ENCODE results near the gene KLHL7. TPM values are rescaled to one million over a fixed set of nuclear protein-coding genes. Genes with fewer than 3 reads are reported as not detected.

The KLHL7 gene
- total and polyA plus RNA-seq, 9 of the 15 experiments (the other 6 are each of a cell fraction or from before 2014, with no cell fraction given): 4.2 to 63.1 (median 32.3) TPM

DNA sequence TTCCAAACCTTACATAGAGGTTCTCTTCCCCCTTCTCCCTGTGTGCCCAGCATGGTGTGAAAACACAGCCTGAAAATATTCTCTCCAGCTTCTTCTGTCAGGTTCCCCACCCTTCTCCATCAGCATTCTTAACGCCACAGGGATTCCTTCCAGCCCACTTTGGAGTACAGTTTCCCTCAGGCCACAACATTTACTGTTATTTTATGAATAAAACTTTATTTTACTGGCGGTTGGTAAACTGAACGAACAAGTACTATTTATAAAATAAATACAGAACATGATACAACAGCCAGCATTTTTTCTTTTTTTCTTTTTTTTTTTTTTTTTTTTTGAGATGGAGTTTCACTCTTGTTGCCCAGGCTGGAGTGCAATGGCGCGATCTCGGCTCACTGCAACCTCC, 109.4 kb downstream of the KLHL7 start:
- no peak for TF ChIP-seq CBX1 (IDR thresholded peaks at IDR 0.05; ENCODE audit: low read depth)
- TF ChIP-seq TCF7 (IDR thresholded peaks at IDR 0.05; ENCODE audit: borderline replicate concordance): no peak
- no peak for TF ChIP-seq ZNF507 (tag; conservative IDR thresholded peaks at IDR 0.05)
- TF ChIP-seq ZC3H8 (IDR thresholded peaks at IDR 0.05): no peak
- no peak for TF ChIP-seq NFIC (IDR thresholded peaks at IDR 0.05)
- TF ChIP-seq ESRRB (CRISPR knock-in tag; IDR thresholded peaks at IDR 0.05; ENCODE audit: borderline replicate concordance): no peak
- TF ChIP-seq, protein P1, sequence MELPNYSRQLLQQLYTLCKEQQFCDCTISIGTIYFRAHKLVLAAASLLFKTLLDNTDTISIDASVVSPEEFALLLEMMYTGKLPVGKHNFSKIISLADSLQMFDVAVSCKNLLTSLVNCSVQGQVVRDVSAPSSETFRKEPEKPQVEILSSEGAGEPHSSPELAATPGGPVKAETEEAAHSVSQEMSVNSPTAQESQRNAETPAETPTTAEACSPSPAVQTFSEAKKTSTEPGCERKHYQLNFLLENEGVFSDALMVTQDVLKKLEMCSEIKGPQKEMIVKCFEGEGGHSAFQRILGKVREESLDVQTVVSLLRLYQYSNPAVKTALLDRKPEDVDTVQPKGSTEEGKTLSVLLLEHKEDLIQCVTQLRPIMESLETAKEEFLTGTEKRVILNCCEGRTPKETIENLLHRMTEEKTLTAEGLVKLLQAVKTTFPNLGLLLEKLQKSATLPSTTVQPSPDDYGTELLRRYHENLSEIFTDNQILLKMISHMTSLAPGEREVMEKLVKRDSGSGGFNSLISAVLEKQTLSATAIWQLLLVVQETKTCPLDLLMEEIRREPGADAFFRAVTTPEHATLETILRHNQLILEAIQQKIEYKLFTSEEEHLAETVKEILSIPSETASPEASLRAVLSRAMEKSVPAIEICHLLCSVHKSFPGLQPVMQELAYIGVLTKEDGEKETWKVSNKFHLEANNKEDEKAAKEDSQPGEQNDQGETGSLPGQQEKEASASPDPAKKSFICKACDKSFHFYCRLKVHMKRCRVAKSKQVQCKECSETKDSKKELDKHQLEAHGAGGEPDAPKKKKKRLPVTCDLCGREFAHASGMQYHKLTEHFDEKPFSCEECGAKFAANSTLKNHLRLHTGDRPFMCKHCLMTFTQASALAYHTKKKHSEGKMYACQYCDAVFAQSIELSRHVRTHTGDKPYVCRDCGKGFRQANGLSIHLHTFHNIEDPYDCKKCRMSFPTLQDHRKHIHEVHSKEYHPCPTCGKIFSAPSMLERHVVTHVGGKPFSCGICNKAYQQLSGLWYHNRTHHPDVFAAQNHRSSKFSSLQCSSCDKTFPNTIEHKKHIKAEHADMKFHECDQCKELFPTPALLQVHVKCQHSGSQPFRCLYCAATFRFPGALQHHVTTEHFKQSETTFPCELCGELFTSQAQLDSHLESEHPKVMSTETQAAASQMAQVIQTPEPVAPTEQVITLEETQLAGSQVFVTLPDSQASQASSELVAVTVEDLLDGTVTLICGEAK (IDR thresholded peaks at IDR 0.05): peak; percentile 74
- TF ChIP-seq, protein P1 (CRISPR knock-in tag; IDR thresholded peaks at IDR 0.05): peak; percentile 69; the same call in 1 of the 2 replicates
- ChIA-PET CTCF (ENCODE audit: low intra/inter-chr PET ratio) (no interaction called here), POLR2A (interaction anchor here (0.8 to 1.7 kb wide), 4 partner anchors 8 to 1424 kb away, joined by 3 to 5 read pairs (median 4); no protein-coding TSS in a partner anchor)
- Histone ChIP-seq H3K4me2 (ENCODE audit: insufficient read depth, low read length) (no peak overlapping the region), H3K4me1 (replicated peaks in 1 of 2; ENCODE audit: control insufficient read depth in 2 of 2, insufficient read depth in 2 of 2, low read length in 2 of 2) (peaks cover 0 to 3% of the 10 kb centered on the region in 2 experiments; a peak in 1 of 5 replicates), H3K9me1 (ENCODE audit: control insufficient read depth, insufficient read depth, low read length) (no peaks in the 10 kb centered on the region), H3K27me3 (ENCODE audit: control insufficient read depth in 2 of 2, insufficient read depth in 2 of 2, low read length in 2 of 2) (no peaks in the 10 kb centered on the region), H3K79me2 (ENCODE audit: control insufficient read depth, insufficient read depth, low read length) (no peaks in the 10 kb centered on the region), H3K4me3 (no peak overlapping the region), H3K27ac (ENCODE audit: extremely low read depth, low read depth, low read length) (no peak overlapping the region), H3K9ac (ENCODE audit: insufficient read depth in 1 of 2, low read depth in 2 of 2, low read length in 2 of 2) (no peak overlapping the region), H4K20me1 (replicated peaks; ENCODE audit: control insufficient read depth, insufficient read depth, low read length) (no peaks in the 10 kb centered on the region), H2AFZ (ENCODE audit: low read depth, low read length) (no peak overlapping the region), H3K9me3 (replicated peaks; ENCODE audit: control insufficient read depth, insufficient read depth, low read depth, low read length) (no peaks in the 10 kb centered on the region), H3K36me3 (ENCODE audit: control insufficient read depth, insufficient read depth, low read length) (no peaks in the 10 kb centered on the region)
- intact Hi-C loops (cut with micrococcal nuclease): no loop called here
- in situ Hi-C loops (cut with MboI): no loop called here
- DNase-seq (ENCODE audit: extremely low read depth in 1 of 4, low spot score in 3 of 4): no peak
- ATAC-seq: no peak
- BruUV-seq (replicated peaks): no TSS peak
- 64% methylated on average over 3 of the region's 6 CpGs for WGBS (ENCODE audit: insufficient coverage, low coverage, missing lambda C conversion rate)
- FAIRE-seq: no peak

Data from K562 (cell line).